Common myeloid progenitor, CD34-positive (primary cell): ENCODE measurements around the gene KCNJ16.
A peak's percentile ranks its signal among the peaks of the same experiment; 100 is the strongest.

Experiments
- CTCF ChIA-PET: fragments of 350-600 bp; sonication (Branson Sonifier 250); formaldehyde crosslinking; loops from one replicate; lab custom pipeline; 2021; ENCODE audit warnings: antibody characterized with exemption; lab: Charles Lee
- POLR2A ChIA-PET: fragments of 350-600 bp; sonication (Branson Sonifier 250); formaldehyde crosslinking; loops from one replicate; lab custom pipeline; 2021; ENCODE audit warnings: antibody characterized with exemption; lab: Charles Lee
- DNase-seq, 3 donors: peaks; one replicate each; pipeline versions ENCODE4 v3.0.0 to v3.0.0-alpha.2; 2013
- H3K27ac ChIP-seq, 2 experiments: 1 replicate in 1 of 2; 2 replicates in 1 of 2; pipeline ENCODE4 v1.7.0; 2013; ENCODE audit warnings: inconsistent platforms in 2 of 2, low read length in 2 of 2, mild to moderate bottlenecking in 2 of 2, low read depth in 1 of 2, moderate library complexity in 1 of 2; ENCODE audit not compliant: severe bottlenecking in 2 of 2, insufficient read depth in 1 of 2, poor library complexity in 1 of 2
- H3K27me3 ChIP-seq, 5 experiments: replicated peaks in 2 of 5; 1 replicate in 3 of 5; 2 replicates in 2 of 5; pipeline versions ENCODE4 v1.6.1 to v1.7.0; 2013; ENCODE audit warnings: low read length in 4 of 5, mild to moderate bottlenecking in 2 of 5, moderate library complexity in 2 of 5, inconsistent platforms in 1 of 5; ENCODE audit not compliant: insufficient read depth in 5 of 5, control insufficient read depth in 4 of 5
- H3K36me3 ChIP-seq, 4 experiments: 1 replicate in 2 of 4; 2 replicates in 2 of 4; pipeline versions ENCODE4 v1.6.1 to v1.7.0; 2013; ENCODE audit warnings: low read length in 3 of 4, control low read depth in 1 of 4, mild to moderate bottlenecking in 1 of 4; ENCODE audit not compliant: control insufficient read depth in 4 of 4, insufficient read depth in 4 of 4
- H3K4me1 ChIP-seq, 4 experiments: 1 replicate in 3 of 4; 2 replicates in 1 of 4; pipeline versions ENCODE4 v1.6.1 to v1.7.1; 2013; ENCODE audit warnings: low read length in 3 of 4, mild to moderate bottlenecking in 3 of 4, control low read depth in 1 of 4, inconsistent platforms in 1 of 4, moderate library complexity in 1 of 4; ENCODE audit not compliant: control insufficient read depth in 4 of 4, insufficient read depth in 4 of 4; ENCODE audit errors: control extremely low read depth in 1 of 4
- H3K4me3 ChIP-seq, 7 experiments: 1 replicate in 4 of 7; 2 replicates in 3 of 7; pipeline versions ENCODE4 v1.5.1 to v1.7.0; 2013; ENCODE audit warnings: mild to moderate bottlenecking in 7 of 7, low read length in 6 of 7, moderate library complexity in 6 of 7, inconsistent platforms in 2 of 7, low read depth in 2 of 7, control low read depth in 1 of 7; ENCODE audit not compliant: insufficient read depth in 4 of 7, control insufficient read depth in 1 of 7; ENCODE audit errors: extremely low read depth in 1 of 7
- H3K9me3 ChIP-seq, 5 experiments: 1 replicate in 4 of 5; 2 replicates in 1 of 5; pipeline versions ENCODE4 v1.6.1 to v1.7.1; 2013; ENCODE audit warnings: low read length in 4 of 5, mild to moderate bottlenecking in 2 of 5, inconsistent platforms in 1 of 5, low read depth in 1 of 5, moderate library complexity in 1 of 5; ENCODE audit not compliant: control insufficient read depth in 4 of 5, insufficient read depth in 2 of 5; ENCODE audit errors: control extremely low read depth in 1 of 5
- WGBS: methylation state at CpG from one replicate; pipeline ENCODE4 v1.1.5; 2013; ENCODE audit not compliant: insufficient coverage; 5-methylcytosine and 5-hydroxymethylcytosine counted together

Gene KCNJ16

GRCh38 chr17:70123193-70123592, 48.2 kb downstream of the KCNJ16 start:
- peak; percentile 31 to 78 (median 69) for DNase-seq
- Histone ChIP-seq H3K9me3 (peaks cover 0 to 2% (median 0%) of the 10 kb centered on the region in 5 experiments), H3K27me3 (peaks cover 0 to 2% (median 0%) of the 10 kb centered on the region in 5 experiments), H3K27ac (no peak overlapping the region), H3K4me1 (peaks cover 4 to 59% (median 46%) of the 10 kb centered on the region in 4 experiments), H3K4me3 (no peak overlapping the region), H3K36me3 (no peaks in the 10 kb centered on the region)
- CTCF ChIA-PET, result interaction anchor here (0.8 to 1.7 kb wide), 2 partner anchors 9 to 516 kb away, joined by 3 to 5 read pairs; no protein-coding TSS in a partner anchor
- no CpG with 5 or more reads among the region's 2 CpGs for WGBS
- POLR2A ChIA-PET, result no interaction called here

GRCh38 chr17:70124723-70125122, 49.7 kb downstream of the KCNJ16 start:
- Histone ChIP-seq H3K27ac (no peak overlapping the region), H3K9me3 (peaks cover 0 to 2% (median 0%) of the 10 kb centered on the region in 5 experiments), H3K27me3 (no peaks in the 10 kb centered on the region), H3K4me1 (peaks cover 4 to 54% (median 41%) of the 10 kb centered on the region in 4 experiments), H3K4me3 (no peak overlapping the region), H3K36me3 (no peaks in the 10 kb centered on the region)
- ChIA-PET CTCF (no interaction called here), POLR2A (no interaction called here)
- WGBS, result 50% methylated on average over 2 of the region's 3 CpGs
- DNase-seq, result no peak

- Histone ChIP-seq H3K27ac (no peak overlapping the region), H3K4me1 (peaks cover 0 to 29% (median 20%) of the 10 kb centered on the region in 4 experiments), H3K36me3 (no peaks in the 10 kb centered on the region), H3K9me3 (peaks cover 0 to 2% (median 0%) of the 10 kb centered on the region in 5 experiments), H3K4me3 (no peak overlapping the region), H3K27me3 (no peaks in the 10 kb centered on the region)
- ChIA-PET POLR2A (no interaction called here), CTCF (interaction anchor here (0.8 to 1.3 kb wide), 3 partner anchors 15 to 518 kb away, joined by 3 read pairs; no protein-coding TSS in a partner anchor)
- 95% methylated on average over 5 of the region's 6 CpGs for WGBS
- no peak for DNase-seq
These were observed 52.3 kb downstream of the KCNJ16 start for GRCh38 chr17:70127221-70127873.

GRCh38 chr17:70128727-70129238, 53.8 kb downstream of the KCNJ16 start:
- POLR2A ChIA-PET, result no interaction called here
- WGBS, result 94% methylated on average over 21 of the region's 23 CpGs
- CTCF ChIA-PET, result interaction anchor here (1.2 kb wide), 1 partner anchor 16 kb away, joined by 3 read pairs; no protein-coding TSS in a partner anchor

GRCh38 chr17:70130289-70130688, 55.3 kb downstream of the KCNJ16 start:
- peaks cover 0 to 4% (median 0%) of the 10 kb centered on the region in 5 experiments for H3K27me3 ChIP-seq
- ChIA-PET POLR2A (no interaction called here), CTCF (no interaction called here)
- peaks cover 0 to 2% (median 0%) of the 10 kb centered on the region in 5 experiments for H3K9me3 ChIP-seq
- no peak overlapping the region for H3K4me3 ChIP-seq
- no peak for DNase-seq
- WGBS, result 100% methylated on average over 2 of the region's 3 CpGs
- peaks cover 0 to under 1% (median under 1%) of the 10 kb centered on the region in 4 experiments for H3K4me1 ChIP-seq
- H3K27ac ChIP-seq, result no peak overlapping the region
- no peaks in the 10 kb centered on the region for H3K36me3 ChIP-seq

More at GRCh38 chr17:70128727-70129238, 53.8 kb downstream of the KCNJ16 start:
- Histone ChIP-seq H3K27ac (no peak overlapping the region), H3K27me3 (peaks cover 0 to 2% (median 0%) of the 10 kb centered on the region in 5 experiments), H3K4me1 (peaks cover 0 to 16% (median 11%) of the 10 kb centered on the region in 4 experiments), H3K36me3 (no peaks in the 10 kb centered on the region), H3K9me3 (peaks cover 0 to 2% (median 0%) of the 10 kb centered on the region in 5 experiments), H3K4me3 (no peak overlapping the region)
- DNase-seq, result peak in 2 of 3 donors; percentile 10 to 15

- H3K9me3 ChIP-seq, result peaks cover 0 to 2% (median 0%) of the 10 kb centered on the region in 5 experiments
- H3K27me3 ChIP-seq, result peaks cover 0 to 4% (median 0%) of the 10 kb centered on the region in 5 experiments
- DNase-seq, result no peak
- H3K36me3 ChIP-seq, result no peaks in the 10 kb centered on the region
- H3K27ac ChIP-seq, result no peak overlapping the region
- 93% methylated on average over 11 of the region's 11 CpGs for WGBS
- no peak overlapping the region for H3K4me3 ChIP-seq
- POLR2A ChIA-PET, result no interaction called here
- CTCF ChIA-PET, result interaction anchor here (1.1 to 1.2 kb wide), 2 partner anchors 9 to 36 kb away, joined by 3 to 4 read pairs; partner anchors contain the start of gene KCNJ2
- peaks cover 0 to 6% (median under 1%) of the 10 kb centered on the region in 4 experiments for H3K4me1 ChIP-seq
These were observed 57.5 kb downstream of the KCNJ16 start for GRCh38 chr17:70132505-70132904.

- peaks cover 0 to 9% (median 5%) of the 10 kb centered on the region in 4 experiments for H3K4me1 ChIP-seq
- WGBS, result 97% methylated on average over 7 of the region's 8 CpGs
- H3K9me3 ChIP-seq, result no peaks in the 10 kb centered on the region
These were observed 59.0 kb downstream of the KCNJ16 start for GRCh38 chr17:70134042-70134441.

More at GRCh38 chr17:70134042-70134441, 59.0 kb downstream of the KCNJ16 start:
- ChIA-PET CTCF (no interaction called here), POLR2A (no interaction called here)
- Histone ChIP-seq H3K27me3 (peaks cover 0 to 4% (median 0%) of the 10 kb centered on the region in 5 experiments), H3K27ac (no peak overlapping the region), H3K36me3 (no peaks in the 10 kb centered on the region), H3K4me3 (no peak overlapping the region)
- no peak for DNase-seq
